Measurements from ENCODE around the gene CREB5. TPM values are rescaled to one million over a fixed set of nuclear protein-coding genes. Genes with fewer than 3 reads are reported as not detected.

The CREB5 gene
- total RNA-seq, 1 experiment from 2014 or later: 1.3 TPM

DNA sequence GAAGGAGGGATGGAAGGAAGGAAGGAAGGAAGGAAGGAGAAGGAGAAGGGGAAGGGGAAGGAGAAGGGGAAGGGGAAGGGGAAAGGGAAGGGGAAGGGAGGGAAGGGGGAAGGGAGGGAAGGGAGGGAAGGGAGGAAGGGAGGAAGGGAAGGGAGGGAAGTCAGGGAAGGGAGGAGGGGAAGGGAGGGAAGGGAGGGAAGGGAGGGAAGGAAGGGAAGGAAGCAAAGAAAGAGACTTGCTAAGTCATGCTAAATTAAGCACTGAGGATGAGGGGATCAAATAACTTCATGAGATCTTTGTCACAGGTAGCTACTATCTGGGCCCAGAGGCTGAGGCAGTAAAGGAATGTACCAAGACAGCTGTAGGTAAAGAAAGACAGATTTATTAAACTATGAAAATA, 429.4 kb downstream of the CREB5 start:
- TF ChIP-seq ZNF263 (CRISPR knock-in tag; IDR thresholded peaks at IDR 0.05; ENCODE audit: low read depth) (no peak), SMAD3 (CRISPR knock-in tag; IDR thresholded peaks at IDR 0.05; ENCODE audit: borderline replicate concordance) (no peak), NFE2L1 (CRISPR knock-in tag; IDR thresholded peaks at IDR 0.05) (no peak), IRF2 (CRISPR knock-in tag; IDR thresholded peaks at IDR 0.05; ENCODE audit: borderline replicate concordance, low read depth) (no peak), GRHL2 (CRISPR knock-in tag; IDR thresholded peaks at IDR 0.05; ENCODE audit: insufficient replicate concordance, severe bottlenecking) (no peak), ATF1 (CRISPR knock-in tag; IDR thresholded peaks at IDR 0.05) (no peak), TEAD4 (CRISPR knock-in tag; IDR thresholded peaks at IDR 0.05) (no peak), ZNF219 (CRISPR knock-in tag; IDR thresholded peaks at IDR 0.05; ENCODE audit: borderline replicate concordance) (no peak), RELA (CRISPR knock-in tag; IDR thresholded peaks at IDR 0.05; ENCODE audit: borderline replicate concordance) (no peak), SP1 (CRISPR knock-in tag; conservative IDR thresholded peaks at IDR 0.05) (no peak), JUN (CRISPR knock-in tag; IDR thresholded peaks at IDR 0.05) (no peak), NR3C1 (CRISPR knock-in tag; conservative IDR thresholded peaks at IDR 0.05; ENCODE audit: low read depth) (no peak), ZNF396 (CRISPR knock-in tag; IDR thresholded peaks at IDR 0.05; ENCODE audit: borderline replicate concordance) (no peak), ZNF121 (CRISPR knock-in tag; IDR thresholded peaks at IDR 0.05) (no peak), MYBL2 (CRISPR knock-in tag; IDR thresholded peaks at IDR 0.05) (no peak)
- TF ChIP-seq, protein P1, sequence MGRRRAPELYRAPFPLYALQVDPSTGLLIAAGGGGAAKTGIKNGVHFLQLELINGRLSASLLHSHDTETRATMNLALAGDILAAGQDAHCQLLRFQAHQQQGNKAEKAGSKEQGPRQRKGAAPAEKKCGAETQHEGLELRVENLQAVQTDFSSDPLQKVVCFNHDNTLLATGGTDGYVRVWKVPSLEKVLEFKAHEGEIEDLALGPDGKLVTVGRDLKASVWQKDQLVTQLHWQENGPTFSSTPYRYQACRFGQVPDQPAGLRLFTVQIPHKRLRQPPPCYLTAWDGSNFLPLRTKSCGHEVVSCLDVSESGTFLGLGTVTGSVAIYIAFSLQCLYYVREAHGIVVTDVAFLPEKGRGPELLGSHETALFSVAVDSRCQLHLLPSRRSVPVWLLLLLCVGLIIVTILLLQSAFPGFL (CRISPR knock-in tag; IDR thresholded peaks at IDR 0.05; ENCODE audit: borderline replicate concordance): no peak
- TF ChIP-seq, protein P2, sequence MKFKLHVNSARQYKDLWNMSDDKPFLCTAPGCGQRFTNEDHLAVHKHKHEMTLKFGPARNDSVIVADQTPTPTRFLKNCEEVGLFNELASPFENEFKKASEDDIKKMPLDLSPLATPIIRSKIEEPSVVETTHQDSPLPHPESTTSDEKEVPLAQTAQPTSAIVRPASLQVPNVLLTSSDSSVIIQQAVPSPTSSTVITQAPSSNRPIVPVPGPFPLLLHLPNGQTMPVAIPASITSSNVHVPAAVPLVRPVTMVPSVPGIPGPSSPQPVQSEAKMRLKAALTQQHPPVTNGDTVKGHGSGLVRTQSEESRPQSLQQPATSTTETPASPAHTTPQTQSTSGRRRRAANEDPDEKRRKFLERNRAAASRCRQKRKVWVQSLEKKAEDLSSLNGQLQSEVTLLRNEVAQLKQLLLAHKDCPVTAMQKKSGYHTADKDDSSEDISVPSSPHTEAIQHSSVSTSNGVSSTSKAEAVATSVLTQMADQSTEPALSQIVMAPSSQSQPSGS (CRISPR knock-in tag; IDR thresholded peaks at IDR 0.05; ENCODE audit: borderline replicate concordance, low read depth): no peak
- no peak for DNase-seq (ENCODE audit: low spot score)
- ChIA-PET CTCF (no interaction called here), POLR2A (no interaction called here)
- Mint-ChIP-seq H3K9me3 (peaks cover 19% of the 10 kb centered on the region), H3K27me3 (ENCODE audit: low read depth) (no peaks in the 10 kb centered on the region; the same call in 1 of the 2 replicates), H3K4me3 (no peak overlapping the region), H3K27ac (no peak overlapping the region), H3K4me1 (peaks cover 6% of the 10 kb centered on the region), H3K36me3 (peaks cover 15% of the 10 kb centered on the region)
- ATAC-seq: no peak

DNA sequence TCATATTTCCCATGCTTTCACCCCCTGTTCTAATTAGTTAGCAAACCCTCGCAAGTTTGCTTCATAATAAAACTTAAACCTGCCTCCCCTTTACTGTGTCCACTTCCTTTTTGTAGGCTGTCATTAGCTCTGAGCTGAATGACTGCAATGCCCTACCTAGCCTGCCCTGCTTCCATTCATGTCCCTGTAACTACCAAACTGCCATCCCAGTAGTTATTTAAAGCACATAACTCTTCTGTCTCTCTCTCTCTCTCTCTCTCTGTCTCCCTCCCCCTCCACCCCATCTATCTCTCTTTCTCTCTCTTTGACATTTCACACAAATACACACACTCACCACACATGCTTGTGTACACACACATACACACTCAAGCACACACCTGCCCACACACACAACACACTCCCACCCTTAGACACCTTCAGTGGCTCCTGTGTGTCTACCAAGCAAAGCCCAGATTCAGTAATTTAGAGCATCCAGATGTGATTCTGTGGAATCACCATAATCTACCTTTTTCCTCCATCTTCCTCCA, 430.5 kb downstream of the CREB5 start:
- Mint-ChIP-seq H3K36me3 (peaks cover 6% of the 10 kb centered on the region), H3K4me3 (no peak overlapping the region), H3K4me1 (peaks cover 6% of the 10 kb centered on the region), H3K27me3 (ENCODE audit: low read depth) (no peaks in the 10 kb centered on the region; the same call in 1 of the 2 replicates), H3K27ac (no peak overlapping the region), H3K9me3 (peaks cover 10% of the 10 kb centered on the region)
- DNase-seq (ENCODE audit: low spot score) (no peak), ATAC-seq (no peak)
- ChIA-PET POLR2A (interaction anchor here (0.7 kb wide), 1 partner anchor 157 kb away, joined by 4 read pairs; no protein-coding TSS in a partner anchor), CTCF (interaction anchor here (1.0 kb wide), 1 partner anchor 11 kb away, joined by 4 read pairs; no protein-coding TSS in a partner anchor)
- TF ChIP-seq ZNF121 (CRISPR knock-in tag; IDR thresholded peaks at IDR 0.05): no peak
- no peak for TF ChIP-seq OVOL2 (CRISPR knock-in tag; IDR thresholded peaks at IDR 0.05; ENCODE audit: borderline replicate concordance)
- TF ChIP-seq, protein P3, sequence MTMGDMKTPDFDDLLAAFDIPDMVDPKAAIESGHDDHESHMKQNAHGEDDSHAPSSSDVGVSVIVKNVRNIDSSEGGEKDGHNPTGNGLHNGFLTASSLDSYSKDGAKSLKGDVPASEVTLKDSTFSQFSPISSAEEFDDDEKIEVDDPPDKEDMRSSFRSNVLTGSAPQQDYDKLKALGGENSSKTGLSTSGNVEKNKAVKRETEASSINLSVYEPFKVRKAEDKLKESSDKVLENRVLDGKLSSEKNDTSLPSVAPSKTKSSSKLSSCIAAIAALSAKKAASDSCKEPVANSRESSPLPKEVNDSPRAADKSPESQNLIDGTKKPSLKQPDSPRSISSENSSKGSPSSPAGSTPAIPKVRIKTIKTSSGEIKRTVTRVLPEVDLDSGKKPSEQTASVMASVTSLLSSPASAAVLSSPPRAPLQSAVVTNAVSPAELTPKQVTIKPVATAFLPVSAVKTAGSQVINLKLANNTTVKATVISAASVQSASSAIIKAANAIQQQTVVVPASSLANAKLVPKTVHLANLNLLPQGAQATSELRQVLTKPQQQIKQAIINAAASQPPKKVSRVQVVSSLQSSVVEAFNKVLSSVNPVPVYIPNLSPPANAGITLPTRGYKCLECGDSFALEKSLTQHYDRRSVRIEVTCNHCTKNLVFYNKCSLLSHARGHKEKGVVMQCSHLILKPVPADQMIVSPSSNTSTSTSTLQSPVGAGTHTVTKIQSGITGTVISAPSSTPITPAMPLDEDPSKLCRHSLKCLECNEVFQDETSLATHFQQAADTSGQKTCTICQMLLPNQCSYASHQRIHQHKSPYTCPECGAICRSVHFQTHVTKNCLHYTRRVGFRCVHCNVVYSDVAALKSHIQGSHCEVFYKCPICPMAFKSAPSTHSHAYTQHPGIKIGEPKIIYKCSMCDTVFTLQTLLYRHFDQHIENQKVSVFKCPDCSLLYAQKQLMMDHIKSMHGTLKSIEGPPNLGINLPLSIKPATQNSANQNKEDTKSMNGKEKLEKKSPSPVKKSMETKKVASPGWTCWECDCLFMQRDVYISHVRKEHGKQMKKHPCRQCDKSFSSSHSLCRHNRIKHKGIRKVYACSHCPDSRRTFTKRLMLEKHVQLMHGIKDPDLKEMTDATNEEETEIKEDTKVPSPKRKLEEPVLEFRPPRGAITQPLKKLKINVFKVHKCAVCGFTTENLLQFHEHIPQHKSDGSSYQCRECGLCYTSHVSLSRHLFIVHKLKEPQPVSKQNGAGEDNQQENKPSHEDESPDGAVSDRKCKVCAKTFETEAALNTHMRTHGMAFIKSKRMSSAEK (CRISPR knock-in tag; IDR thresholded peaks at IDR 0.05; ENCODE audit: borderline replicate concordance): no peak
- TF ChIP-seq TEAD1 (CRISPR knock-in tag; IDR thresholded peaks at IDR 0.05): no peak
- no peak for TF ChIP-seq RORB (CRISPR knock-in tag; IDR thresholded peaks at IDR 0.05)
- no peak for TF ChIP-seq ZNF138 (CRISPR knock-in tag; conservative IDR thresholded peaks at IDR 0.05)
- no peak for TF ChIP-seq ZNF263 (CRISPR knock-in tag; IDR thresholded peaks at IDR 0.05; ENCODE audit: low read depth)
- no peak for TF ChIP-seq GRHL2 (CRISPR knock-in tag; IDR thresholded peaks at IDR 0.05; ENCODE audit: insufficient replicate concordance, severe bottlenecking)
